IMR-90 (cell line): ENCODE results near the gene TTC3. TPM values are rescaled to one million over a fixed set of nuclear protein-coding genes. Genes with fewer than 3 reads are reported as not detected.

Experiments
- ATAC-seq: fragments of 200-7000 bp; cut with Tn5 transposase; 2 replicates; pipeline ENCODE4 v1.9.1; 2020; ENCODE audit warnings: low read depth, mild to moderate bottlenecking, moderate library complexity
- BruUV-seq: library from RNA; stranded (reverse); fragments of 400-500 nt; replicated peaks from 2 replicates; lab custom pipeline; 2021; lab: Mats Ljungman, UMichigan
- CTCF ChIA-PET: fragments of 300-600 bp; formaldehyde crosslinking; extraction: SDS; loops from one replicate; lab custom pipeline; 2021; ENCODE audit warnings: antibody characterized with exemption; lab: Yijun Ruan, JAX
- POLR2A ChIA-PET: fragments of 300-600 bp; sonication (Branson Sonifier 250); formaldehyde crosslinking; loops from one replicate; lab custom pipeline; 2022; ENCODE audit warnings: antibody characterized with exemption; ENCODE audit not compliant: unreplicated experiment; lab: Charles Lee
- DNase-seq: peaks from one replicate; pipeline ENCODE4 v3.0.0; 2013
- H2AFZ ChIP-seq: replicated peaks from 2 replicates; pipeline ENCODE3; 2013; ENCODE audit warnings: low read length, mild to moderate bottlenecking; ENCODE audit not compliant: poor library complexity
- H2AK5ac ChIP-seq: 2 replicates; pipeline ENCODE4 v1.6.1; 2013; ENCODE audit warnings: low read depth, low read length, inconsistent platforms
- H2AK9ac ChIP-seq: replicated peaks from 2 replicates; pipeline ENCODE3; 2013; ENCODE audit warnings: mild to moderate bottlenecking, low read depth, low read length, moderate library complexity; ENCODE audit not compliant: poor library complexity
- H2BK120ac ChIP-seq: 2 replicates; pipeline ENCODE4 v1.6.1; 2013; ENCODE audit warnings: low read depth, low read length, inconsistent platforms
- H2BK15ac ChIP-seq: 3 replicates; pipeline ENCODE4 v1.6.1; 2013; ENCODE audit warnings: low read depth, low read length, inconsistent platforms
- H2BK20ac ChIP-seq: 2 replicates; pipeline ENCODE4 v1.6.1; 2013; ENCODE audit warnings: low read depth, mild to moderate bottlenecking, inconsistent platforms, low read length, moderate library complexity
- H2BK5ac ChIP-seq: 2 replicates; pipeline ENCODE4 v1.6.1; 2013; ENCODE audit warnings: mild to moderate bottlenecking, low read depth, low read length, inconsistent platforms; ENCODE audit not compliant: poor library complexity, severe bottlenecking
- H3K14ac ChIP-seq: replicated peaks from 2 replicates; pipeline ENCODE4 v1.6.1; 2013; ENCODE audit warnings: low read depth, low read length, inconsistent platforms
- H3K18ac ChIP-seq: 2 replicates; pipeline ENCODE4 v1.6.1; 2013; ENCODE audit warnings: low read depth, low read length, control low read depth
- H3K23ac ChIP-seq: 2 replicates; pipeline ENCODE4 v1.6.1; 2013; ENCODE audit warnings: low read depth, low read length, inconsistent platforms
- H3K27ac ChIP-seq: 2 replicates; pipeline ENCODE4 v1.5.1; 2013; ENCODE audit warnings: mild to moderate bottlenecking, control low read depth, low read length; ENCODE audit not compliant: insufficient read depth
- H3K27me3 ChIP-seq: 2 replicates; pipeline ENCODE4 v1.6.1; 2013; ENCODE audit warnings: low read length; ENCODE audit not compliant: control insufficient read depth, insufficient read depth
- H3K36me3 ChIP-seq: 2 replicates; pipeline ENCODE4 v1.6.1; 2013; ENCODE audit warnings: low read length, mixed read lengths; ENCODE audit not compliant: control insufficient read depth, insufficient read depth
- H3K4ac ChIP-seq: 2 replicates; pipeline ENCODE4 v1.6.1; 2013; ENCODE audit warnings: low read depth, low read length, inconsistent platforms
- H3K4me1 ChIP-seq: 2 replicates; pipeline ENCODE4 v1.6.1; 2013; ENCODE audit warnings: low read length, mixed read lengths; ENCODE audit not compliant: control insufficient read depth, insufficient read depth
- H3K4me2 ChIP-seq: 2 replicates; pipeline ENCODE4 v1.6.1; 2013; ENCODE audit warnings: low read depth, mild to moderate bottlenecking, control low read depth, low read length, moderate library complexity
- H3K4me3 ChIP-seq: 2 replicates; pipeline ENCODE4 v1.5.1; 2013; ENCODE audit warnings: low read depth, mild to moderate bottlenecking, control low read depth, low read length, moderate library complexity; ENCODE audit not compliant: insufficient read depth
- H3K56ac ChIP-seq: 2 replicates; pipeline ENCODE4 v1.6.1; 2013; ENCODE audit warnings: low read length, inconsistent platforms; ENCODE audit not compliant: insufficient read depth; ENCODE audit errors: extremely low read depth
- H3K79me1 ChIP-seq, 2 experiments: 2 replicates each; pipeline ENCODE4 v1.6.1; 2013; ENCODE audit warnings: low read length in 2 of 2, inconsistent platforms in 1 of 2, low read depth in 1 of 2
- H3K9ac ChIP-seq: 2 replicates; pipeline ENCODE4 v1.6.1; 2013; ENCODE audit warnings: low read depth, low read length, control low read depth
- H3K9me1 ChIP-seq: 2 replicates; pipeline ENCODE4 v1.6.1; 2013; ENCODE audit warnings: low read length, inconsistent platforms; ENCODE audit not compliant: insufficient read depth
- H3K9me3 ChIP-seq: 2 replicates; pipeline ENCODE4 v1.6.1; 2013; ENCODE audit warnings: low read length; ENCODE audit not compliant: control insufficient read depth, insufficient read depth
- H4K20me1 ChIP-seq: 2 replicates; pipeline ENCODE4 v1.6.1; 2013; ENCODE audit warnings: low read length, inconsistent platforms; ENCODE audit not compliant: insufficient read depth
- H4K5ac ChIP-seq: 2 replicates; pipeline ENCODE4 v1.6.1; 2013; ENCODE audit warnings: mild to moderate bottlenecking, low read depth, low read length, control low read depth
- H4K8ac ChIP-seq, 2 experiments: 2 replicates each; pipeline ENCODE4 v1.6.1; 2013; ENCODE audit warnings: low read depth in 2 of 2, low read length in 2 of 2, control low read depth in 1 of 2, inconsistent platforms in 1 of 2
- H4K91ac ChIP-seq: 2 replicates; pipeline ENCODE4 v1.6.1; 2013; ENCODE audit warnings: low read depth, low read length, inconsistent platforms; ENCODE audit not compliant: insufficient read depth
- BHLHE40 ChIP-seq: fragments of 150-350 bp; IDR thresholded peaks from 2 replicates; pipeline ENCODE4 v1.6.1; 2016; ENCODE audit warnings: mild to moderate bottlenecking, low read depth, low read length
- CEBPB ChIP-seq: IDR thresholded peaks from 2 replicates; pipeline ENCODE4 v1.6.1; 2012; ENCODE audit warnings: low read depth, low read length, improper control_type of control experiment
- CHD1 ChIP-seq: IDR thresholded peaks from 2 replicates; pipeline ENCODE4 v1.6.1; 2012; ENCODE audit warnings: low read depth, low read length, improper control_type of control experiment
- CTCF ChIP-seq: conservative IDR thresholded peaks from 2 replicates; pipeline ENCODE4 v1.5.1; 2012; ENCODE audit warnings: mild to moderate bottlenecking, low read depth, low read length, improper control_type of control experiment
- ELK1 ChIP-seq: fragments of 150-350 bp; IDR thresholded peaks from 2 replicates; pipeline ENCODE4 v1.6.1; 2016; ENCODE audit warnings: low read depth, mild to moderate bottlenecking, low read length, moderate library complexity, borderline replicate concordance
- FOS ChIP-seq: fragments of 150-350 bp; IDR thresholded peaks from 2 replicates; pipeline ENCODE4 v1.6.1; 2016; ENCODE audit warnings: low read depth, low read length
- MAFK ChIP-seq: IDR thresholded peaks from 2 replicates; pipeline ENCODE4 v1.6.1; 2012; ENCODE audit warnings: low read depth, low read length, improper control_type of control experiment
- MAZ ChIP-seq: IDR thresholded peaks from 2 replicates; pipeline ENCODE4 v1.6.1; 2012; ENCODE audit warnings: low read depth, mild to moderate bottlenecking, low read length, improper control_type of control experiment, moderate library complexity, borderline replicate concordance
- MXI1 ChIP-seq: IDR thresholded peaks from 2 replicates; pipeline ENCODE4 v1.6.1; 2012; ENCODE audit warnings: low read depth, mild to moderate bottlenecking, low read length, moderate library complexity, borderline replicate concordance
- NFE2L2 ChIP-seq: fragments of 150-350 bp; IDR thresholded peaks from 2 replicates; pipeline ENCODE4 v1.6.1; 2016; ENCODE audit warnings: low read depth, mild to moderate bottlenecking, low read length
- POLR2A ChIP-seq: IDR thresholded peaks from 2 replicates; pipeline ENCODE4 v1.6.1; 2012; ENCODE audit warnings: mild to moderate bottlenecking, low read depth, low read length
- RAD21 ChIP-seq: IDR thresholded peaks from 2 replicates; pipeline ENCODE4 v1.6.1; 2012; ENCODE audit warnings: low read length, improper control_type of control experiment
- RCOR1 ChIP-seq: IDR thresholded peaks from 2 replicates; pipeline ENCODE4 v1.6.1; 2012; ENCODE audit warnings: mild to moderate bottlenecking, low read length, improper control_type of control experiment; ENCODE audit not compliant: insufficient replicate concordance
- RFX5 ChIP-seq: IDR thresholded peaks from 2 replicates; pipeline ENCODE4 v1.8.0; 2012; ENCODE audit warnings: low read depth, mild to moderate bottlenecking, low read length, moderate library complexity
- SMC3 ChIP-seq: fragments of 150-350 bp; IDR thresholded peaks from 2 replicates; pipeline ENCODE4 v1.6.1; 2016; ENCODE audit warnings: low read depth, mild to moderate bottlenecking, antibody characterized with exemption, low read length, moderate library complexity
- USF2 ChIP-seq: fragments of 150-350 bp; IDR thresholded peaks from 2 replicates; pipeline ENCODE4 v1.6.1; 2017; ENCODE audit warnings: mild to moderate bottlenecking, antibody characterized with exemption, low read length, low read depth
- WGBS, 2 experiments: methylation state at CpG; one replicate each; pipeline versions ENCODE4 v1.1.5 to v1.1.7; 2013; ENCODE audit warnings: missing lambda C conversion rate in 2 of 2; ENCODE audit not compliant: insufficient read length in 1 of 2; ENCODE audit errors: extremely low coverage in 2 of 2; 5-methylcytosine and 5-hydroxymethylcytosine counted together
- dilution Hi-C: fragments of 300-500 bp; cut with HindIII; formaldehyde crosslinking; loops from one replicate; pipeline ENCODE4 v1.14.3; 2018; ENCODE audit warnings: low sequenced_read_pairs; ENCODE audit not compliant: unreplicated experiment
- in situ Hi-C: fragments of 300-500 bp; cut with MboI; formaldehyde crosslinking; loops from 3 replicates; pipeline ENCODE4 v1.14.3; 2019; ENCODE audit warnings: low sequenced_read_pairs, inconsistent platforms, mixed read lengths
- intact Hi-C: fragments of 100-400 bp; cut with micrococcal nuclease; formaldehyde crosslinking; loops from 2 replicates; pipeline ENCODE4 v1.10.0; 2022
- polyA plus RNA-seq, 3 experiments: library from polyadenylated mRNA; depleted of rRNA; stranded (reverse); fragments of >200 nt; gene quantifications; 2 replicates each; pipeline ENCODE4 v1.2.3, GENCODE V29; 2012; ENCODE audit warnings: low replicate concordance in 1 of 3
- total RNA-seq: library from RNA; depleted of rRNA; stranded (reverse); fragments of >200 nt; gene quantifications from 2 replicates; pipeline ENCODE4 v1.2.3, GENCODE V29; 2012

TTC3 gene
- total and polyA plus RNA-seq, 2 of the 4 experiments (the other 2 are of a cell fraction), result 96.7 to 293 TPM

GRCh38 chr21:37196847-37197246, 123.8 kb downstream of the TTC3 start:
- no peak overlapping the region for H2AK5ac ChIP-seq
- no peak overlapping the region for H3K14ac ChIP-seq
- H3K9me3 ChIP-seq, result no peaks in the 10 kb centered on the region
- intact Hi-C loops (no loop called here), in situ Hi-C loops (no loop called here), dilution Hi-C loops (no loop called here)
- H3K4me2 ChIP-seq, result no peak overlapping the region
- POLR2A ChIA-PET, result no interaction called here
- TF ChIP-seq NFE2L2 (no peak), MXI1 (no peak), BHLHE40 (no peak), RAD21 (no peak), MAZ (no peak), CHD1 (no peak), CEBPB (no peak), USF2 (no peak), CTCF (no peak), SMC3 (no peak), ELK1 (no peak), MAFK (no peak), RCOR1 (no peak), POLR2A (no peak), RFX5 (no peak), FOS (no peak)
- no peak overlapping the region for H3K27ac ChIP-seq
- H3K36me3 ChIP-seq, result peaks cover 57% of the 10 kb centered on the region
- no TSS peak for BruUV-seq
- H2BK5ac ChIP-seq, result no peak overlapping the region
- no peak for DNase-seq
- H2BK120ac ChIP-seq, result no peak overlapping the region
- peaks cover 24% of the 10 kb centered on the region for H3K9me1 ChIP-seq
- H3K4ac ChIP-seq, result no peak overlapping the region
- no peaks in the 10 kb centered on the region for H3K27me3 ChIP-seq
- no peak overlapping the region for H2BK20ac ChIP-seq
- H2AFZ ChIP-seq, result no peak overlapping the region
- 83% methylated on average over 2 of the region's 8 CpGs; no CpG with 5 or more reads in 1 of the 2 experiments for WGBS, 2 experiments
- no peak overlapping the region for H2AK9ac ChIP-seq
- H3K4me1 ChIP-seq, result peaks cover 7% of the 10 kb centered on the region
- no peak overlapping the region for H3K18ac ChIP-seq
- H4K8ac ChIP-seq, result no peak overlapping the region
- H3K79me1 ChIP-seq, result peaks cover 22 to 49% of the 10 kb centered on the region in 2 experiments
- H3K56ac ChIP-seq, result no peak overlapping the region
- H3K4me3 ChIP-seq, result no peak overlapping the region
- no peak overlapping the region for H3K9ac ChIP-seq
- H2BK15ac ChIP-seq, result no peak overlapping the region
- ATAC-seq, result no peak
- H4K91ac ChIP-seq, result no peak overlapping the region
- CTCF ChIA-PET, result no interaction called here
- H4K20me1 ChIP-seq, result peaks cover 9% of the 10 kb centered on the region; the same call in 1 of the 2 replicates
- H3K23ac ChIP-seq, result no peak overlapping the region
- no peak overlapping the region for H4K5ac ChIP-seq
